AML-193 (cell line): Measurements from ENCODE around the gene TNFRSF12A.
"Not testable (repeated sequence)": the region's sequence is repeated elsewhere in the genome, so short reads cannot be mapped to it uniquely, and the experiment has no call there.

Experiments used
- DNase-seq, 2 experiments: peaks; one replicate each; lab custom pipeline; 2025; lab: John Stamatoyannopoulos, UW

TNFRSF12A gene

DNA sequence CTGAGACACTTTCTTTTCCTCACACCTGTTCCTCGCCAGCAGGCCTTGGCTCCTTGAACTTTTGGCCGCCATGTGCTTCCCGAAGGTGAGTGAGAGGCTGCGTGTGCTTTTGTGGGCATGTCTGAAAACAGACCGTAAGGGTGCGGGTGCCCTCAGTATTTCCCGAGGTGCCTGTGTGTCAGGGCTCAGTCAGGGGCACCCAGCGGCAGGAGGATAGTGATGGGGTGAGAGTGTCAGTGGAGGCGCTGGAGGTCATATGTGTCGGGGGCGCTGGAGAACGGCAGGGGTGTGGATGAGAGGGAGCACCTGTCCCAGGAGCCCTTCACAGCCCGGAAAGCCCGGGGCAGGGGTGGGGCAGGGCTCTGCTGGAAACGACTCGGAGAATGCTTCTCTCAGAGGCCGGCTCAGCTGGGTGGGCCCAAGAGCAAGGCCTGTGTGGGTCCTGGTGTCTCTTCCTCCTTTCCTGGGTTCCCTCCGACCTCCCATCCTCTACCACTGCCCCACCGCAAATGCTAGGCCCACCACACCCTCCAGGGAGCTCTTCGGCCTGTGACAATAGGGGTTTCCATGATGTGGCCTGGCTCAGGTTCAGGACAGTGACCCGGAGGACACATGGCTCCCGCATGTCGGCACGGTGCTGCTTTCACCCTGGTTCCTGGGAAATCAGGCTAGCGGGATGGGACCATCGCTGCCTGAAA lies 45.7 kb downstream of the TNFRSF12A start:
- DNase-seq: no peak

DNA sequence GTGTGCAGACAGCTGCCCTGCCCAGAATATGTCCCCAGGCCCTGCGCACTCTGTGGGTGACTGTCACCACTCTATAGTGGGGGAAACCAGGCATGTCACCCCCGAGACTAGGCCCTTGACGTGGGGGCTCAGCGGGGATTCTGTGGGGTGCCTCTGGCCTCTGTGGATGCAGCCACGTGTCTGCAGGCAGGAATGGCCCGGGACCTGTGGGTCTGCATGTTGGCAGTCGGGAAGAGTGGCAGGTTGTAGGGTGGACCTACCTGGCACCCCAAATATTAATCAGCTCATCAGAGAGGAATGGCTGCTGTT lies 46.2 kb downstream of the TNFRSF12A start:
- no peak for DNase-seq

DNA sequence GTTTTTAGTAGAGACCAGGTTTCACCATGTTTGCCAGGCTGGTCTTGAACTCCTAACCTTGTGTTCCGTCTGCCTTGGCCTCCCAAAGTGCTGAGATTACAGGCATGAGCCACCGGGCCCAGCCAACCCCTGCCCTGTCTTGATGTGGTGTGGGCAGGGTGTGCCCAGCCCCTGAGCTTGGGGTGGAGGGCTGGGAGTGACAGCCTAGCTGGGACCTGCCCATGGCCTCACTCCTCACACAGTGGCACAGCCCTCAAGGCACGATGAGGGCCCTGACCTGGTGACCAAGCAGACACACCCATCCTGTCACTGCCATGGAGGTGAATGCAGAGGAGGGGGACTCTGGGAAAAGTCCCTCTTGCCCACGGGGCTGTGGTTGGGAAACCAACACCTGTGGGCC lies 48.3 kb downstream of the TNFRSF12A start:
- DNase-seq: no peak

DNA sequence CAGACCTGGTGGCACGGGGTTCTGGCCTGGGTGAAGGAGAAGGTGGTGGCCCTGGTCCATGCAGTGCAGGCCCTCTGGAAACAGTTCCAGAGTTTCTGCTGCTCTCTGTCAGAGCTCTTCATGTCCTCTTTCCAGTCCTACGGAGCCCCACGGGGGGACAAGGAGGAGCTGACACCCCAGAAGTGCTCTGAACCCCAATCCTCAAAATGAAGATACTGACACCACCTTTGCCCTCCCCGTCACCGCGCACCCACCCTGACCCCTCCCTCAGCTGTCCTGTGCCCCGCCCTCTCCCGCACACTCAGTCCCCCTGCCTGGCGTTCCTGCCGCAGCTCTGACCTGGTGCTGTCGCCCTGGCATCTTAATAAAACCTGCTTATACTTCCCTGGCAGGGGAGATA lies 49.0 kb downstream of the TNFRSF12A start:
- not testable (repeated sequence) for DNase-seq

DNA sequence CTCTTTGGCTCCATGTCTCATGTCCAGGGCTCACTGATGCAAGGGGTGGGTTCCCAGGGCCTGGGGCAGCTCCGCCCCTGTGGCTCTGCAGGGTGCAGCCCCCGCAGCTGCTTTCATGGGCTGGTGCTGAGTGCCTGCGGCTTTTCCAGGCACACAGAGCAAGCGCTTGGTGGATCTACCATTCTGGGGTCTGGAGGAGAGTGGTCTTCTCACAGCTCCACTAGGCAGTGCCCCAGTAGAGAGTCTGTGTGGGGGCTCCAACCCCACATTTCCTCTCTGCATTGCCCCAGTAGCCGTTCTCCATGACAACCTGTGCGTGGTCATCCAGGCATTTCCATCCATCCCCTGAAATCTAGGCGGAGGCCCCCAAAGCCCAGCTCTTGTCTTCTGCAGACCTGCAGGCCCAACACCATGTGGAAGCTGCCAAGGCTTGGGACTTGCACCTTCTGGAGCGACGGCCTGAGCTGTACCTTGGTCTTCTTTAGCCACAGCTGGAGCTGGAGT lies 50.5 kb downstream of the TNFRSF12A start:
- DNase-seq: no peak

DNA sequence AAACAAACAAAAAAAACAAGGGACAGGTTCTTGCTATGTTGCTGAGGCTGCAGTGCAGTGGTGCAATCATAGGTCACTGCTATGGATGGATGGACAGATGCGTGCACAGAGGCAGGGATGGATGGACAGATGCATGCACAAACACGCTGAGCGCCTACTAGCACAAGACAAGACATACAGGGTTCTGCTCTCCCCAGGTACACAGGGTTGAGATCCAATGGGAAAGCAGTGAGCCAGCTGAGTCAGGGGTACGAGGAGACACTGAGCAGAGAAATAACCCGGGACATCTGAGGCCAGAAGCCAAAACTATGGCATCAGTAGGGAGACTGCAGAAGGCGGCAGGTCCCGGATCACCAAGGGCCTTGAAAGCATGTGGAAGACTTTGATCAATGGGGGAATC lies 51.5 kb downstream of the TNFRSF12A start:
- no peak for DNase-seq
